CD4-positive, alpha-beta T cell treated with Interleukin-21 for 1 hour (primary cell): ENCODE data around the gene H2AZ1.

Experiments used
- DNase-seq: peaks from one replicate; pipeline ENCODE4 v3.0.0-alpha.2; 2020

Gene H2AZ1

DNA sequence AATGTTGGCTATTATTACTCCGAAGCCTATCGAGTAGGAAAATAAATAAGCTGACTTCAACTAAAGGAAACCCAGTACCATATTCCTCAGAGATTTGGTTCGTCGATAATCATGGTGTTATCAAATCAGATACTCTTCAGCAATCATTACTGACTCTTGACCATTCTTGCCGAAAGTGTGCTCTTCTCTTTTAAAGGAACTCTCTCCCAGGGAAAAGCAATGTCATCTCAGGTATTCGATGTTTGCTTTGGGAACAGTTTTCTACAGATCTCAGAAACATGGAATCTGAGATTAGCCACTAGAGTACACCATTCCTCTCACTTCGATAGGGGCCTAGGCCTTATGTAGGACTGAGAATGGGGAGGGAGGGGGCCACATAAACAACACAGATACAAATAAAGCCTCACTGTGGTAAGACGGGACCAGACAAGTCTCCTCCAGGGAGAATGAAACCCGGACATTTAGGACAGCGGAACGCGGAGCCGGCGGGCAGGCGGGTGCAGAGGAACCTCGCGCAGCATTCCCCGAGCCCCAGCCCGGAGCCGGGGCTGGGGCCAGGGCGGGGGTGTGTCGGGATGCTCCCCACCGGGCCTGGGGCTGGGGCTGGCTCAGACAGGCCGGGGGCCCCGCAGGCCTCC is 4.2 kb downstream of the H2AZ1 start:
- DNase-seq, result no peak

DNA sequence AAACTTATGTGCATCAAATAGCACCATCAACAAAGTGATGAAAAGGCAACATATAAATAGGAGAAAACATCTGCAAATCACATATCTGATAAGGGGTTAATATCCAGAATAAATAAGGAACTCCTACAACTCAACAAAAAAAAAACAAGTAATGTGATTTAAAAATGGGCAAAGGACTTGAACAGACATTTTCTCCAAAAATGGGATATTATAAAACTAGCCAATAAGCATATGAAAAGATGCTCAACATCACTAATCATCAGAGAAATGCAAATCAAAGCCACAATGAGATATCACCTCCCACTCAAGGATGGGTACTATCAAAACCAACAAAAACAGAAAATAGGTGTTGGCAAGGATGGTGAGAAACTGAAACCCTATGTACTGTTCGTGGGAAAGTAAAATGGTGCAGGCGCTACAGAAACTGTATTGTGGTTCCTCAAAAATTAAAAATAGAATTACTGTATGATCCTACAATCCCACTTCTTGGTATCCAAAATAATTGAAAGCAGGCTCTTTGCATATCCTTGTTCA is 6.1 kb downstream of the H2AZ1 start:
- DNase-seq, result peak; percentile 22

DNA sequence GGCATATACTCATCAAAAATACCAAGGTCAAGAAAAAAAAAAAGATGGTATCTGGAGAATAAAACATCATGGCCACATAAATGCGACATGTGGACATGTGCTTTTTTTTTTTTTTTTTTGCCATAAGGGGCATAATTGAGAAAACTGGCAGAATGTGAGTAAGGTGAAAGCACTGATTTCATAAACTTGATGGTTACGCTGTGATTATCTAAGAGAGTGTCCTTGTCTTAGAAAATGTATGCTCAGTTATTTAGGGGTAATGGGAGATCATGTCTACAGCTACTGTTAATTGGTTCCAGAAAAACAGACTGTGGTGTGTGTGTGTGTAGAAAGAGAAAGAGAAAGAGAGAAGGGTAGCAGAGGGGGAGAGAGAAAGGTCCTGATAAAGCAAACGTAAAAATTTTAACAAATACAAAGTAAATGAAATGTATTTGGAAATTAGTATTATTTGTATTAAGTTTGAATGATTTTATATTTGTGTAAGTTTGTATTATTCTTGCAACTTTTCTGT is 11.8 kb downstream of the H2AZ1 start:
- DNase-seq, result no peak

DNA sequence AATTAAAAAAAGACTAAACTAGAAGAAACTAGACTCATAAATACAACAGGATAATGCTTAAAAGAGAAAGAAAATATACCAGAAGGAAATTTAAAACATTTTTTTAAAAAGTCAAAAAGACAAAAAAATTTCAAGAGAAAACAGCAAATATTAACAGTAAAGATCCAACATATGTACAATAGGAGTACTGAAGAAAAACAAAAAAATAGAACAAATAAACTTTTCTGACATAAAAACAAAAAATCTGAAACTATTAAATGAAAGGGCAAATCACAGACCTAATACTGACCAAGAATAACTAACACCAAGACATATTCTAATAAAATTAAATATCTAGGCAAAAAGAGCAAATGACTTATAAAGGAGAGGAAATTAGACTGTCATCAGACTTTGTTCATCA is 15.2 kb downstream of the H2AZ1 start:
- no peak for DNase-seq

DNA sequence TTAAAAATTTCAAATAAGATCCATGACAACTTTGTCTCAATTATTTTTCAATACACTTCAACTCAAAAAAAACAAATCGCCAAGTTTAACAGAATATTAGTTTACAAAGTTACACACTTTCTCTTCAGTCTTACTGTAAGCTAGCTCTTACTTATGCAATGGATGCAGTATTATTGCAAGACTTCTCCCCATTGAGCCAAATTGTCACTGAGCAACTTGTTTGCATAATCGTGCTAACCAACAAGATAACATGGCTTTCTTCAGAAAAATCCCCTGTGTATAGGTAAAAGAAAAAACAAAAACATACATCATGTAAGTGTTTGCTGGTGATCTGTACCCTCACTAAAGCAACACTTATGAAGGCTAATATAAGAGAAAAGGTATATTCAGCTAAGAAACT is 22.5 kb downstream of the H2AZ1 start:
- DNase-seq, result no peak

DNA sequence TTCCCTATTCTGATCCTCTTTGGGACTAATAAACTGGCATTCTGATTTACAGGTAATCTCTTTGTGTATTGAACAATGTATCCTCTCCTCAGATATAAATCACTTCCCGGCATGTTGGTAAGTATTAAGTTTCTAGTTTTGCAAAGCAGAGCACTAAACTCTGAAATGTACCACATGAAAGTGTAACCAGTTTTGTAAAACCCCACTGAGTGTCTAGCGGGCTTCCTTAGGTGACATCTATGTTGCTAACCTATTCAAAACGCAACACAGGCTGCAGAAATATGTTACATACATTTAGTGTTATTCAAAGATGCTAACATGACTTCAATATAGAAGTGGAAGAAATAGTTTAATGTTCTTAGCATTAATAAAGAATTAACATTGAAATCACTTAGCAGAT is 28.9 kb downstream of the H2AZ1 start:
- peak; percentile 30 for DNase-seq

DNA sequence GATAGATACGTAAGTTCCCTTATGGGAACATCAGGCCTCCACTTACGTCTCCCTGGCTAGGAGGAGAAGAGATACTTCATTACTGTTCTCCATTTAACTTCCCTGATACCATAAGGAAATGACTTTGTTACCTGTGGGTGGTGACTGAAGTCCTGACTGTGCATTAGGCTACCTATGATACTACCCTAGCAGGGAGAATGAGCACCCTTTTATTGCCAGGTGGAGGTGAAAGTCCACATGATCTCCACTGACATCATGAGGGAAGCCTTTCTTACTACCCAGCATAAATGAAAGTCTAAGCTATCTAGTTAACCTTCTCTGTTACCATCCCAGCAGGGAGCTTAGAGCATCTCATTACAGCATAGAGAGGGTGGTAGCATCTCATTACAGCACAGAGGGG is 31.4 kb downstream of the H2AZ1 start:
- no peak for DNase-seq

DNA sequence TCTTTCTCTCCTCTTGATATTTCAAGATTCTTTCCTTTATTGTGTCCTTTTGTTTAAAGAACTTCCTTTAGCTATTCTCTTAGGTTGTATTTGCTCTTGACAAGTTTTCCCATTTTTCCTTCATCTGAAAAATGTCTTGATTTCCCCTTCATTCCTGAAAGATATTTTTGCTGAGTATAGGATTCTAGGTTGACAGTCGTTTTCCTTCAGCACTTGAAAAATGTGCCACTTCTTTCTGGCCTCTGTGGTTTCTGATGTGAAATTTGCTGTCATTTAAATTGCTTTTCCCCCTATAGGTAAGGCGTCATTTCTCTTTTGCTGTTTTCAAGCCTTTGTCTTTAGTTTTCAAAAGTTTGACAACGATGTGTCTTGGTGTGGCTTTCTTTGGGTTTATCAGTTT is 32.5 kb downstream of the H2AZ1 start:
- no peak for DNase-seq

DNA sequence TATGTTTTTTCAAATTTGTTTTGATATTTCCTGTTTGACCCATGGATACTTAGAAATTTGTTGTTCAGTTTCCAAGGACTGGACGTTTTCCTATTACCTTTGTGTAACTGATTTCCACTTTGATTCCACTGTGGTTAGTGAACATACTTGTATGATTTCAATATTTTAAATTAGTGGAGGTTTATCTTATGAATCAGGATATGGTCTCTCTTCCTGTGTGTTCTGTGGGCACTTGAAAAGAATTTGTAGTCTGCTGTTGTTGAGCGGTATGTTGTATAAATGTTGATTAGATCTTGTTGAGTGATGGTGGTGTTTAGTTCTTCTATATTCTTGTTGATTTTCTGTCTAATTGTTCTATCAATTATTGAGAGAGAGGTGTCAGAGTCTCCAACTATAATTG is 34.6 kb downstream of the H2AZ1 start:
- no peak for DNase-seq
